ENCODE measurements around the gene ALX4. TPM values are rescaled to one million over a fixed set of nuclear protein-coding genes. Genes with fewer than 3 reads are reported as not detected.

Gene ALX4
- total and polyA plus RNA-seq, 9 of the 15 experiments (the other 6 are each of a cell fraction or from before 2014, with no cell fraction given) = 0.07 to 1.2 (median 0.33) TPM

- TF ChIP-seq, protein P1, sequence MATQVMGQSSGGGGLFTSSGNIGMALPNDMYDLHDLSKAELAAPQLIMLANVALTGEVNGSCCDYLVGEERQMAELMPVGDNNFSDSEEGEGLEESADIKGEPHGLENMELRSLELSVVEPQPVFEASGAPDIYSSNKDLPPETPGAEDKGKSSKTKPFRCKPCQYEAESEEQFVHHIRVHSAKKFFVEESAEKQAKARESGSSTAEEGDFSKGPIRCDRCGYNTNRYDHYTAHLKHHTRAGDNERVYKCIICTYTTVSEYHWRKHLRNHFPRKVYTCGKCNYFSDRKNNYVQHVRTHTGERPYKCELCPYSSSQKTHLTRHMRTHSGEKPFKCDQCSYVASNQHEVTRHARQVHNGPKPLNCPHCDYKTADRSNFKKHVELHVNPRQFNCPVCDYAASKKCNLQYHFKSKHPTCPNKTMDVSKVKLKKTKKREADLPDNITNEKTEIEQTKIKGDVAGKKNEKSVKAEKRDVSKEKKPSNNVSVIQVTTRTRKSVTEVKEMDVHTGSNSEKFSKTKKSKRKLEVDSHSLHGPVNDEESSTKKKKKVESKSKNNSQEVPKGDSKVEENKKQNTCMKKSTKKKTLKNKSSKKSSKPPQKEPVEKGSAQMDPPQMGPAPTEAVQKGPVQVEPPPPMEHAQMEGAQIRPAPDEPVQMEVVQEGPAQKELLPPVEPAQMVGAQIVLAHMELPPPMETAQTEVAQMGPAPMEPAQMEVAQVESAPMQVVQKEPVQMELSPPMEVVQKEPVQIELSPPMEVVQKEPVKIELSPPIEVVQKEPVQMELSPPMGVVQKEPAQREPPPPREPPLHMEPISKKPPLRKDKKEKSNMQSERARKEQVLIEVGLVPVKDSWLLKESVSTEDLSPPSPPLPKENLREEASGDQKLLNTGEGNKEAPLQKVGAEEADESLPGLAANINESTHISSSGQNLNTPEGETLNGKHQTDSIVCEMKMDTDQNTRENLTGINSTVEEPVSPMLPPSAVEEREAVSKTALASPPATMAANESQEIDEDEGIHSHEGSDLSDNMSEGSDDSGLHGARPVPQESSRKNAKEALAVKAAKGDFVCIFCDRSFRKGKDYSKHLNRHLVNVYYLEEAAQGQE (IDR thresholded peaks at IDR 0.05; ENCODE audit: borderline replicate concordance) = no peak
- TF ChIP-seq, protein P1 (CRISPR knock-in tag; IDR thresholded peaks at IDR 0.05; ENCODE audit: low read depth) = no peak
- TF ChIP-seq EP400 (IDR thresholded peaks at IDR 0.05) (no peak), DDX20 (tag; IDR thresholded peaks at IDR 0.05; ENCODE audit: low read depth) (no peak), SMARCA5 (IDR thresholded peaks at IDR 0.05) (0 out of 2 replicates have a peak, but pooled peaks have one; percentile 19), ZNF586 (CRISPR knock-in tag; conservative IDR thresholded peaks at IDR 0.05) (no peak), NCOA4 (IDR thresholded peaks at IDR 0.05; ENCODE audit: partially characterized antibody) (no peak), XRCC5 (IDR thresholded peaks at IDR 0.05; ENCODE audit: low read depth, low read length) (no peak)
These were observed 14.3 kb upstream of the ALX4 start (continued) for GRCh38 chr11:44324222-44324621.
